Measurements from ENCODE around the gene RNPC3.
"Not testable (repeated sequence)": the region's sequence is repeated elsewhere in the genome, so short reads cannot be mapped to it uniquely, and the experiment has no call there.

Gene RNPC3

DNA sequence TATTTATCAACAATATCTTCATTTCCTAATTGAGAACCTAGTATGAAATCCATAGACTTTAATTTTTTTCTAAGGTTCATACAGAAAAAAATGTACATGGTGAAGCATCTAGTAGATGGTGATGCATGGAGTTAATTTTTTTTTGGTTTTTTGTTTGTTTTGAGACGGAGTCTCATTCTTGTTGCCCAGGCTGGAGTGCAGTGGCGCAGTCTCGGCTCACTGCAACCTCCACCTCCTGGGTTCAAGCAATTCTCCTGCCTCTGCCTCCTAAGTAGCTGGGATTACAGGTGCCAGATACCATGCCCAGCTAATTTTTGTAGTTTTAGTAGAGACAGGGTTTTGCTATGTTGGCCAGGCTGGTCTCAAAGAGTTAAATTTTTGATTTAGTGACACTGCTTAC is 35.6 kb downstream of the RNPC3 start:
- not testable (repeated sequence) for DNase-seq

DNA sequence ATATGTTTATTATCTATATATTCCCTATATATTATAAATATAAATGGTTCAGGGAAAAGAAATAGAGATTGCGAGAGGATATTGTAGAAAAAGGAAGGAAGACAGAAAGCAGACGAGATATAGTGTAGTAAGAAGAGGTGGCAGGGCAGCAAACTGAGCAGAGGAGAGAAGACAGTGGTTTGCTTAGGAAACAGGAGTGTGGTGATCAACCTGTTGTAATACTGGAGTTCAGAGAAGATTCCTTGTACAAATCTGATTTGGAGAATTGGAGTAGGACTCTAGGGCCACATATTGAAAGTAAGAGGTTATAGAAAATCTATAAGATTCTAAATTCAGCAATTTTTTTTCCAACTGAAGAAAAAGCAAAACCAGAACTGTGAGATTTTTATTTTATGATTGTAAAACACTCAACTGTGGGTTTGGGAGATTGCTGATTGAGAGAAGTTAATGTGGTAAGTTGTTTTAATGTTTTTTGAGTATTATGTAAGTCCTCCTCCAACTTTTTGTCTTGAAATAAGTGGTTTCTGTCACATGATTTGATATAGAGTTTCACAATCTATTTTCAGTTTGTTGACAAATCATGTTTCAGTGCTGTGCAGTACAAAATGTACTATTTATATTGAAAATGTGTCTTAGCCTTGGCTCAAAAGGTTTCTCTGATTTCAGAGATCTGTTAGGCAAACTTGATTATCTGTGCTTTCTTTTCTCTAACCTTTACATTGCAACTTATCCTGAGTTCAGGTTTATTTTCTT is 36.3 kb downstream of the RNPC3 start:
- no peak for DNase-seq

DNA sequence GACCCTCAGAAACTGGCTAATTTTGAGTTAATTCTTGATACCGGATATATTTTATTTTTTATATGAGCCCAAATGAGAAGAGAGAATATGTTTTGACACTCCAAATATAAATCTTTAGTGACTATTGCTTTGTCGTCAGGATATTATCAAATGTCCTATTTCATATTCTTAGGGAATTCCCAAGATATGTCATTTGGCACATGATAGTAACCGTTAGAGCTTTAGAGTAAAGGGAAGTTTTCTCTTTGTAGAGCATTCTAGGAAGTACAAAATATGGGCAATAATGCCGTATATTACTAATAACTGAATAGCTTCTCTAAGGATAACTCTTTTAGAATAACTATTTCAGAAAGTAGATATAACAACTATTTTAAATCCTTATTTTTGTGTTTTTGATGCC is 37.6 kb downstream of the RNPC3 start:
- DNase-seq: no peak

DNA sequence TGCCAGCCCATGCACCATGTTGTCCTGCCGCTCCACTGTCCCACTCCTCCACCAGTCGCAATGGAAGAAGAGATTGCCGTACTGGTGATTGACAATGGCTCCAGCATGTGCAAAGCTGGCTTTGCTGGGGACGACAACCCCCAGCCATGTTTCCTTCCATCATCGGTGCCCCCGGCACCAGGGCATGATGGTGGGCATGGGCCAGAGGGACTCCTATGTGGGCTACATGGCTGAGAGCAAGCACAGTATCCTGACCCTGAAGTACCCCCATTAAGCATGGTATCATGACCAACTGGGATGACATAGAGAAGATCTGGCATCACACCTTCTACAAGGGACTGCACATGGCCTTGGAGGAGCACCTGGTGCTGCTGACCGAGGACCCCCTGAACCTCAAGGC is 44.0 kb downstream of the RNPC3 start:
- DNase-seq: no peak

DNA sequence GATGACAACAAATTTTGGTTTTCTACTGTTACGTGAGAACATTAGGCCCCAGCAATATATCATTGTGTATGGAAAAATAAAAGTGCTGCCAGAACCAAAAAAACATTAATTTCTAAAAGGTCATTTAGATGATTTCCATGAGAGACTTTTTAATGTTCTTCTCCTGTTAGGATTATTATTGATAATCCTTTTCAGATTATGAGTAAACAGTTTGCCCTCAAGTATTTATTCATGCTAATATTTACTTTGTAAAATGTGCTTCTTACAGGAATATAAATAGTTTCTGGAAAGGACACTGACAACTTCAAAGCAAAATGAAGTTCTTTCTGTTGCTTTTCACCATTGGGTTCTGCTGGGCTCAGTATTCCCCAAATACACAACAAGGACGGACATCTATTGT is 45.8 kb downstream of the RNPC3 start, which contains the start of gene AMY2B:
Gene AMY2B, plus strand, starts transcription at position 301 of the 400 bp plus-strand sequence. Its CDS starts 14 bp downstream, at position 315.
- DNase-seq: not testable (repeated sequence)

DNA sequence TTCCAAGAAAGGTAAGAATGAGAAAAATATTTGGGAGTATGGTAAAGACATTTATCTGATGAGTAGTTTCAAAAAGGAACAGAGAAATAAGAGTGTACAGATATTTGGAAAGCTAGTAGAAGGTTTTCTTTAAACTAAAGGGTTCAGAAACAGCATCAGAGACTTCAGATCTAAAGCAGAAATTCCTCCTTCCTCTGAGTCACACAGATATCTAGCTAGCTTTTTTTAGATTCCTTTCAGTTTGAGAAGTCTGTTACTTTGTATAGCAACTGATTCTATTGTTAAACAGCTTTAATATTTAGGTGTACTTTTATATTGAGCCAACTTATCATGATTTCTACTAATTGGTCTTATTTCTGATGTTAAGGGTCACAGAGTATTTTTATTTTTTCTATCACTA is 50.6 kb downstream of the RNPC3 start:
- DNase-seq: no peak

DNA sequence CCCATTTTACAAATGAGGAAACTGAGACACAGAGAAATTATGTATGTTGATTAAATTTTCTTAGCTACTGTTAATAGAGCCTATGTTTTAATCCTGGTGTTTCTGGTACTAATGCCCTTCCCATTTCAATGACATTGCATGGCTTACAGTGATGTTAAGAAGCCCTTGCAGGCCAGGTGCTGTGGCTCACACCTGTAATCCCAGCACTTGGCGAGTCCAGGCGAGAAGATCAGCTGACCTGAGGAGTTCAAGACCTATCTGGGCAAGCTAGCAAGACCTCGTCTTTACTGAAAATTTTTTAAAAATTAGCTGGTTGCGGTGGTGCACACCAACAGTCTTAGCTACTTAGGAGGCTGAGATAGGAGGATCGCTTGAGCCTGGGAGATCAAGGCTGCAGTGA is 51.3 kb downstream of the RNPC3 start:
- not testable (repeated sequence) for DNase-seq

DNA sequence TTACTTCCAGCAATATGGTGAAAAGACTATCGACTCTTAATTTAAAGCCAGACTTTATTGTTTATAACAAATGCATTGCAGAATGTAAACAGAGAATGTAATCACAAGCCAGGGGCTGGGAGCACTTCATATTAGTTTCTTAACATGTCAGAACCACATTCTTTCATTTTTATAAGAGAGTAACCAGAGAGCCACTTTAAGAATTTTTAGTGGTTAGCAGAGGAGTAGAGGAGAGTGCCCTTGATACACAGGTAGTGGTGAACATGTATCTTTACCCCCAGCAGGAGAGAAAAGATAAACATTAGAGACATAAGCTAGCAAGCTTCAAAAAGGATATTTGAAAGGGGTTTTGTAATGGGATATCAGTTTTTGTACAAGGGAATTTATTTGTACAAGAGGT is 57.0 kb downstream of the RNPC3 start:
- DNase-seq: no peak

DNA sequence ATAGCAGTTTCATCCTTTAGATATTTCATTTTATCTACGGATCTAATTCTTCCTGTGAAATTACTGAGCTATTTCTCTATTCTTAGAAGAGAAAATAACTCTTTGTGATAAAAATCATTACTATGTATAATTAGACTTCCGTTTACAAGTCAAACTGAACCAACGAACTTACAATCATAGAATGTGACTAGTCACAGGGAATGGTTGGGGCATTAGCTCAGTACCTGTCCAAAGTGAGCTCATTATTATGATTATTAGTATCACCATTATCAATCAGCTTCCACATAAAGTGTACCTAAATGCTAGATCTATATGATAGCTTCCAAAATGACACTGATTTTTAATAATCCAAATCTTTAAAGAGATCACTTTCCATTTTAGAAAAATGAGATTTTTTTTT is 58.4 kb downstream of the RNPC3 start:
- DNase-seq: no peak

DNA sequence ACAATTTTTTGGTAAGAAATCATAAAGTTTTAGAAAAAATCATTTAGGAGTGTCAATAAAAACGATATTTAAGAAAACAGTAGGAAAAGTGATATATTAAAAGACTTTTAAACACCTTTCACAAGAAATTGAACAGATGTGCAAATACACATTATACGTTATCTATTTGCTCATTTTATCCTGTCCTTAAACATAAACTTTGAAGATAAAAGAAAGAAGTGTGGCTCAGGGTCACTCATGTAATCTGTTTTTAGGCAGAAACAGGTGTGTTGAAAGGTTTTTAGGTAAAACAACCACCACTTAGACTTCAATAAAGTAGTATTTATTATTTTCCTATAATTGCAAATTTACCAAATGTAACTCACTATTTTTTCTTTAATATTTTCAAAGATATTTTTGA is 59.0 kb downstream of the RNPC3 start:
- DNase-seq: no peak

DNA sequence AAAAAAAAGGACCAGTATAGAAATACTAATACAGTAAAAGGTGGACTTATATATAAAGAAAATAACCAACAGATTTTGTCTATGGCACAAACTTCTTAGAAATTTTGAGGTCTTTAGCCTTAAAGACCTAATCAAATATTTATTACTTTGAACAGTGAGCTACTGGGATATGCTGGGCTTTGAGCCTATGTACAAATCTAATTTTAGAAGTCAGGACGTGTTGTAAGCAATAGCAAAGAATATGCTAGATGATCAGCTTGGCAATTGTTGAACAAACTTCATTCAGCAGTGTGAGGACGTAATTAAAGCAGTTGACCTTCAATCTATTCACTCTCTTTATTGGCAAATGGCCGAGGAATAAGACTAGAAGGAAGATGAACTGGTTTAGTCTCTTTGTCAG is 77.2 kb downstream of the RNPC3 start:
- DNase-seq: not testable (repeated sequence)
